ENCODE results near the gene ZFYVE9. TPM values are rescaled to one million over a fixed set of nuclear protein-coding genes. Genes with fewer than 3 reads are reported as not detected.

The ZFYVE9 gene
- total and polyA plus RNA-seq, 9 of the 15 experiments (the other 6 are each of a cell fraction or from before 2014, with no cell fraction given), result 0.52 to 14.4 (median 8.9) TPM

DNA sequence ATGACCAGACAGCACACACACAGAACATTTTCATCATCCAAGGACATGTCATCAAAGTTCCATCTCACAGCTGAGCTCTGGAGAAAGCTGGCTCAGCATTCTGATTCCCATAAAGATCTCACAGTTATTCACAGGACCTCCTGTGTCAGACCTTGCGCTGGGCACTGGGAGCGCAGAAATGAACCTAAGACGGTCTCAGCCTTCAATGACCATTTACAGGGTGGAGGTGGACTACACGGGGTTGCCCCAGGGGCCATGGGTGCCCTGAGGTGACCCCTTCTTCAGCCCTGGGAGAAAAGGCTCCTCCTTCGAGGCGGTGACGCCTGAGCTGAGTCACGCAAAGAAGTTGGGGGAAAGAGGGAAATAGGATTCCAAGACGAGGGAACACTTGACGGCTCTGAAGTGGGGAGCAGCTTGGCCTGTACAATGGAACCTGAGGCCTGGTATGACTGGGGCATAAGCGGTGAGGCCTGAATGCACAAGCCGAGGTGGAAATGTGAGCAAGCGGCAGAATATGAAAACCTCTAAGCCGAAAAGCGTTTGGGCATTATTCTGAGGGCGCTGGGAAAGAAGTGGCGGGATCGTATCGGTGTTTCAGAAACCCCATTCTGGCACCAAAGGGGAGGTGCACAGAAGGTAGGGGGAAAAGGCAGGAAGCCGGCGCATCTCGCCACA lies 223.3 kb downstream of the ZFYVE9 start (continued):
- TF ChIP-seq THRA (IDR thresholded peaks at IDR 0.05), result peak; percentile 98
- no peak for TF ChIP-seq MCM5 (IDR thresholded peaks at IDR 0.05; ENCODE audit: low read depth)
- peak; percentile 50; the same call in 1 of the 2 replicates for TF ChIP-seq ZNF324 (CRISPR knock-in tag; IDR thresholded peaks at IDR 0.05)
- TF ChIP-seq, protein P1, sequence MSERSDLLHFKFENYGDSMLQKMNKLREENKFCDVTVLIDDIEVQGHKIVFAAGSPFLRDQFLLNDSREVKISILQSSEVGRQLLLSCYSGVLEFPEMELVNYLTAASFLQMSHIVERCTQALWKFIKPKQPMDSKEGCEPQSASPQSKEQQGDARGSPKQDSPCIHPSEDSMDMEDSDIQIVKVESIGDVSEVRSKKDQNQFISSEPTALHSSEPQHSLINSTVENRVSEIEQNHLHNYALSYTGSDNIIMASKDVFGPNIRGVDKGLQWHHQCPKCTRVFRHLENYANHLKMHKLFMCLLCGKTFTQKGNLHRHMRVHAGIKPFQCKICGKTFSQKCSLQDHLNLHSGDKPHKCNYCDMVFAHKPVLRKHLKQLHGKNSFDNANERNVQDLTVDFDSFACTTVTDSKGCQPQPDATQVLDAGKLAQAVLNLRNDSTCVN (CRISPR knock-in tag; IDR thresholded peaks at IDR 0.05), result 0 out of 2 replicates have a peak, but pooled peaks have one; percentile 7
- TF ChIP-seq POLR2B (IDR thresholded peaks at IDR 0.05; ENCODE audit: low read depth, partially characterized antibody), result peak; percentile 25
- TF ChIP-seq FOSL1 (tag; conservative IDR thresholded peaks at IDR 0.05), result peak; percentile 93
- TF ChIP-seq MBD2 (IDR thresholded peaks at IDR 0.05; ENCODE audit: borderline replicate concordance, low read depth), result 0 out of 2 replicates have a peak, but pooled peaks have one; percentile 22
- TF ChIP-seq SMARCE1 (IDR thresholded peaks at IDR 0.05), result peak; percentile 78
- TF ChIP-seq, protein P2, sequence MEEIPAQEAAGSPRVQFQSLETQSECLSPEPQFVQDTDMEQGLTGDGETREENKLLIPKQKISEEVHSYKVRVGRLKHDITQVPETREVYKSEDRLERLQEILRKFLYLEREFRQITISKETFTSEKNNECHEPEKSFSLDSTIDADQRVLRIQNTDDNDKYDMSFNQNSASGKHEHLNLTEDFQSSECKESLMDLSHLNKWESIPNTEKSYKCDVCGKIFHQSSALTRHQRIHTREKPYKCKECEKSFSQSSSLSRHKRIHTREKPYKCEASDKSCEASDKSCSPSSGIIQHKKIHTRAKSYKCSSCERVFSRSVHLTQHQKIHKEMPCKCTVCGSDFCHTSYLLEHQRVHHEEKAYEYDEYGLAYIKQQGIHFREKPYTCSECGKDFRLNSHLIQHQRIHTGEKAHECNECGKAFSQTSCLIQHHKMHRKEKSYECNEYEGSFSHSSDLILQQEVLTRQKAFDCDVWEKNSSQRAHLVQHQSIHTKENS (CRISPR knock-in tag; IDR thresholded peaks at IDR 0.05), result no peak
- TF ChIP-seq ZFX (CRISPR knock-in tag; IDR thresholded peaks at IDR 0.05), result no peak
- TF ChIP-seq KDM5B (IDR thresholded peaks at IDR 0.05; ENCODE audit: insufficient replicate concordance, low read depth, low read length), result no peak
- TF ChIP-seq TRIM24 (IDR thresholded peaks at IDR 0.05), result no peak
- TF ChIP-seq MLLT1 (IDR thresholded peaks at IDR 0.05), result peak in 1 of 2 experiments; percentile 79; a peak in 1 of 4 replicates
- TF ChIP-seq JUNB (CRISPR knock-in tag; conservative IDR thresholded peaks at IDR 0.05), result no peak
- no peak for TF ChIP-seq ETV6 (IDR thresholded peaks at IDR 0.05; ENCODE audit: borderline replicate concordance in 1 of 2, low read depth in 2 of 2, low read length in 1 of 2)
- no peak for TF ChIP-seq ETV6 (CRISPR knock-in tag; IDR thresholded peaks at IDR 0.05; ENCODE audit: borderline replicate concordance)
- peak; percentile 92 for TF ChIP-seq L3MBTL2 (IDR thresholded peaks at IDR 0.05)
- TF ChIP-seq UBTF (IDR thresholded peaks at IDR 0.05; ENCODE audit: borderline replicate concordance in 1 of 2, low read depth in 2 of 2, low read length in 2 of 2), result peak in 1 of 2 experiments; percentile 24; a peak in 1 of 4 replicates
- TF ChIP-seq FOXJ2 (tag; IDR thresholded peaks at IDR 0.05), result peak; percentile 37; the same call in 1 of the 2 replicates
- TF ChIP-seq POLR2A (conservative IDR thresholded peaks at IDR 0.05), result peak; percentile 70; the same call in 1 of the 2 replicates

Measured in K562 (cell line).